K562 (cell line): ENCODE measurements around the gene REEP3. TPM values are rescaled to one million over a fixed set of nuclear protein-coding genes. Genes with fewer than 3 reads are reported as not detected.
A peak's percentile ranks its signal among the peaks of the same experiment; 100 is the strongest.

Source experiments
- ARID4B ChIP-seq: sonication (generic); formaldehyde crosslinking; IDR thresholded peaks from 2 replicates; pipeline ENCODE4 v1.8.0; 2022; ENCODE audit warnings: mild to moderate bottlenecking, missing genetic modification reagents
- ARNT ChIP-seq, 2 experiments: fragments of 450-650 bp; IDR thresholded peaks; 2 replicates each; pipeline ENCODE4 v1.6.1; 2016; ENCODE audit warnings: mild to moderate bottlenecking in 1 of 2
- FOXJ3 ChIP-seq: sonication (generic); formaldehyde crosslinking; IDR thresholded peaks from 2 replicates; pipeline ENCODE4 v1.4.0; 2020; ENCODE audit warnings: mild to moderate bottlenecking, missing genetic modification reagents
- HNRNPL ChIP-seq: fragments of 200-400 bp; formaldehyde crosslinking; IDR thresholded peaks from 2 replicates; pipeline ENCODE4 v1.6.1; 2017; ENCODE audit warnings: low read depth, mild to moderate bottlenecking, low read length
- IRF2 ChIP-seq: sonication (generic); formaldehyde crosslinking; IDR thresholded peaks from 2 replicates; pipeline ENCODE4 v1.8.1; 2022; ENCODE audit warnings: mild to moderate bottlenecking, missing genetic modification reagents
- NFIC ChIP-seq: fragments of 450-650 bp; IDR thresholded peaks from 2 replicates; pipeline ENCODE4 v1.6.1; 2017; ENCODE audit warnings: mild to moderate bottlenecking, inconsistent platforms
- POLR2AphosphoS5 ChIP-seq: IDR thresholded peaks from 2 replicates; pipeline ENCODE4 v1.6.1; 2011; ENCODE audit warnings: mild to moderate bottlenecking, low read depth, low read length, moderate library complexity; ENCODE audit not compliant: control insufficient read depth, insufficient read depth
- RBM22 ChIP-seq: fragments of 200-400 bp; formaldehyde crosslinking; IDR thresholded peaks from 2 replicates; pipeline ENCODE4 v1.6.1; 2018; ENCODE audit warnings: low read length, low read depth; ENCODE audit not compliant: poor library complexity, severe bottlenecking
- SAP30 ChIP-seq: fragments of 200-600 bp; sonication (generic); IDR thresholded peaks from 2 replicates; pipeline ENCODE4 v1.6.1; 2012; ENCODE audit warnings: borderline replicate concordance, low read depth, mild to moderate bottlenecking, moderate library complexity, low read length, control low read depth, inconsistent platforms; ENCODE audit not compliant: insufficient read depth, poor library complexity, severe bottlenecking
- TBL1XR1 ChIP-seq, 2 experiments: IDR thresholded peaks; 2 replicates each; pipeline ENCODE4 v1.6.1; 2012; ENCODE audit warnings: improper control_type of control experiment in 2 of 2, low read length in 2 of 2, mild to moderate bottlenecking in 1 of 2
- TCF7 ChIP-seq: sonication (generic); IDR thresholded peaks from 2 replicates; pipeline ENCODE4 v1.6.1; 2016; ENCODE audit warnings: antibody characterized with exemption, borderline replicate concordance
- YY1 ChIP-seq, 3 experiments: IDR thresholded peaks; 2 replicates each; pipeline ENCODE4 v1.6.1; 2011; ENCODE audit warnings: low read length in 2 of 3, mild to moderate bottlenecking in 2 of 3, moderate library complexity in 2 of 3, borderline replicate concordance in 1 of 3, control low read depth in 1 of 3, low read depth in 1 of 3; ENCODE audit not compliant: insufficient read depth in 3 of 3, insufficient replicate concordance in 2 of 3, control insufficient read depth in 1 of 3, insufficient read length in 1 of 3; ENCODE audit errors: extremely low read depth in 1 of 3
- ZNF239 ChIP-seq: fragments of 250-450 bp; sonication (Bioruptor Pico); IDR thresholded peaks from 2 replicates; pipeline ENCODE4 v1.4.0; 2020; ENCODE audit warnings: mild to moderate bottlenecking
- polyA plus RNA-seq, 8 experiments: library from polyadenylated mRNA; depleted of rRNA in 4 of 8; stranded (reverse) in 5 of 8; unstranded in 3 of 8; fragments of >200 nt; fragmentation: Nextera tagmentation in 2 of 8; fragmentation: Illumina TruSeq in 1 of 8; extraction: Ambion mirVana in 2 of 8; extraction: Trizol in 1 of 8; gene quantifications; 2 replicates each; pipeline versions ENCODE4 v1.2.1 to v1.2.3, GENCODE V29; 2011 to 2014; ENCODE audit warnings: inconsistent platforms in 1 of 8, missing spikeins in 1 of 8
- total RNA-seq, 7 experiments: library from RNA; depleted of rRNA in 6 of 7; stranded (reverse); fragments of >200 nt in 6 of 7; fragmentation: Illumina TruSeq in 2 of 7; extraction: Trizol in 2 of 7; gene quantifications; 2 replicates each; pipeline versions ENCODE4 v1.2.1 to v1.2.3, GENCODE V29; 2011 to 2021; ENCODE audit warnings: low replicate concordance in 1 of 7
- TF ChIP-seq, protein P1 (sequence below), 2 experiments: fragments of 450-650 bp; conservative IDR thresholded peaks; 2 replicates each; pipeline ENCODE4 v1.6.1; 2017; ENCODE audit warnings: mild to moderate bottlenecking in 2 of 2, moderate library complexity in 2 of 2
- TF ChIP-seq, protein P2 (sequence below): sonication (generic); formaldehyde crosslinking; IDR thresholded peaks from 2 replicates; pipeline ENCODE4 v1.8.0; 2023; ENCODE audit warnings: mild to moderate bottlenecking, missing genetic modification reagents

REEP3 gene
- total and polyA plus RNA-seq, 9 of the 15 experiments (the other 6 are each of a cell fraction or from before 2014, with no cell fraction given): 3.4 to 13.4 (median 9.2) TPM

DNA sequence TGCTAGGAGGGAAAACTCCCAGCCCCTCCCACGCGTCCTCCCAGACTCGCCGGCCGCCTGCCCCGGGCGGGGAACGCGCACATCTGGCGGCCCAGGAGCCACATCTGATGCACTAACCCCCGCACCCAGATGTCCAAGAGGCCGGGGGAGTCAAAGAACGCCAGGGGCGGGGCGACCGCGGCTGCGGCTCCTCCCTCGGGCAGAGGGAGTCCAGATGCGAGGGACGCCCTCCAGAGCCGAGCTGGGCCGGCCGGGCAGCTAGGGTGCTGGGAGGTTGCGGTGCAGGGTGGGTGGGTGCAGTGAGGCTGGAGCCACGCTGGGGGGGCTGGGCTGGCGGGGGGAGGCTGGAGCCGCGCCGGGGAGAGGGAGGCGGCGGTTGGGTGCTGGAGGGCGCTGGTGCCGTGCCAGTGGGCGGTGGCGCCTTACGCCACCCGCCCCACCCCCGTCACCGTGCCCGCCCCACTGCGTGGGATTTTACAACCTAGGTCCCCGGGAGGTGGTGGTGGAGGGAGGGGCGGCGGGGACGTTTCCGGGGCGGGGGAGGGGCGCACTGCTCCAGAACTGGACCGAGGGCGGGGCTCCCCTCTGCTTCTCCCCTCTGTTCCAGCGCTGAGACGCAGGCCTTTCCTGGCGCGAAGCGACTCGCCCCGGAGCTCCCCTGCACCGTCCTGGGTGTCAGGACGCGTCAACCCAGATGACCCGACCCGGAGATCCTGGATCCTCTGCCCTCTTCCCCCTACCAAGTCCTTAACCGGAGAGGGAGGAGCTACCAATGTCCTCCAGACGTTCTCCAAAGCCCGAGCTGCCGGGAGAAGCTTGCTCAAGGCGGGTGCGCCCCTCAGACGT, 109.1 kb downstream of the REEP3 start (continued):
- TF ChIP-seq ARID4B (CRISPR knock-in tag) (peak; percentile 10; the same call in 1 of the 2 replicates), YY1 (IDR thresholded peaks at IDR 0.05; ENCODE audit: borderline replicate concordance in 1 of 3, control insufficient read depth in 1 of 3, extremely low read depth in 1 of 3, insufficient read depth in 3 of 3, insufficient read length in 1 of 3, insufficient replicate concordance in 2 of 3, low read depth in 1 of 3, low read length in 2 of 3) (peak in 2 of 3 experiments; percentile 32 to 42), TCF7 (no peak), HNRNPL (peak; percentile 67; the same call in 1 of the 2 replicates), POLR2AphosphoS5 (peak; percentile 90), RBM22 (peak; percentile 69), FOXJ3 (CRISPR knock-in tag) (no peak), ARNT (IDR thresholded peaks at IDR 0.05) (no peak), NFIC (peak; percentile 77), TBL1XR1 (IDR thresholded peaks at IDR 0.05; ENCODE audit: low read length in 2 of 2) (peak; percentile 22 to 54; a peak in 2 of 4 replicates), IRF2 (CRISPR knock-in tag) (no peak), SAP30 (peak; percentile 39), ZNF239 (CRISPR knock-in tag) (no peak)
- TF ChIP-seq, protein P1, sequence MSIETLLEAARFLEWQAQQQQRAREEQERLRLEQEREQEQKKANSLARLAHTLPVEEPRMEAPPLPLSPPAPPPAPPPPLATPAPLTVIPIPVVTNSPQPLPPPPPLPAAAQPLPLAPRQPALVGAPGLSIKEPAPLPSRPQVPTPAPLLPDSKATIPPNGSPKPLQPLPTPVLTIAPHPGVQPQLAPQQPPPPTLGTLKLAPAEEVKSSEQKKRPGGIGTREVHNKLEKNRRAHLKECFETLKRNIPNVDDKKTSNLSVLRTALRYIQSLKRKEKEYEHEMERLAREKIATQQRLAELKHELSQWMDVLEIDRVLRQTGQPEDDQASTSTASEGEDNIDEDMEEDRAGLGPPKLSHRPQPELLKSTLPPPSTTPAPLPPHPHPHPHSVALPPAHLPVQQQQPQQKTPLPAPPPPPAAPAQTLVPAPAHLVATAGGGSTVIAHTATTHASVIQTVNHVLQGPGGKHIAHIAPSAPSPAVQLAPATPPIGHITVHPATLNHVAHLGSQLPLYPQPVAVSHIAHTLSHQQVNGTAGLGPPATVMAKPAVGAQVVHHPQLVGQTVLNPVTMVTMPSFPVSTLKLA (conservative IDR thresholded peaks at IDR 0.05): peak in 1 of 2 experiments; percentile 79; a peak in 3 of 4 replicates
- TF ChIP-seq, protein P2, sequence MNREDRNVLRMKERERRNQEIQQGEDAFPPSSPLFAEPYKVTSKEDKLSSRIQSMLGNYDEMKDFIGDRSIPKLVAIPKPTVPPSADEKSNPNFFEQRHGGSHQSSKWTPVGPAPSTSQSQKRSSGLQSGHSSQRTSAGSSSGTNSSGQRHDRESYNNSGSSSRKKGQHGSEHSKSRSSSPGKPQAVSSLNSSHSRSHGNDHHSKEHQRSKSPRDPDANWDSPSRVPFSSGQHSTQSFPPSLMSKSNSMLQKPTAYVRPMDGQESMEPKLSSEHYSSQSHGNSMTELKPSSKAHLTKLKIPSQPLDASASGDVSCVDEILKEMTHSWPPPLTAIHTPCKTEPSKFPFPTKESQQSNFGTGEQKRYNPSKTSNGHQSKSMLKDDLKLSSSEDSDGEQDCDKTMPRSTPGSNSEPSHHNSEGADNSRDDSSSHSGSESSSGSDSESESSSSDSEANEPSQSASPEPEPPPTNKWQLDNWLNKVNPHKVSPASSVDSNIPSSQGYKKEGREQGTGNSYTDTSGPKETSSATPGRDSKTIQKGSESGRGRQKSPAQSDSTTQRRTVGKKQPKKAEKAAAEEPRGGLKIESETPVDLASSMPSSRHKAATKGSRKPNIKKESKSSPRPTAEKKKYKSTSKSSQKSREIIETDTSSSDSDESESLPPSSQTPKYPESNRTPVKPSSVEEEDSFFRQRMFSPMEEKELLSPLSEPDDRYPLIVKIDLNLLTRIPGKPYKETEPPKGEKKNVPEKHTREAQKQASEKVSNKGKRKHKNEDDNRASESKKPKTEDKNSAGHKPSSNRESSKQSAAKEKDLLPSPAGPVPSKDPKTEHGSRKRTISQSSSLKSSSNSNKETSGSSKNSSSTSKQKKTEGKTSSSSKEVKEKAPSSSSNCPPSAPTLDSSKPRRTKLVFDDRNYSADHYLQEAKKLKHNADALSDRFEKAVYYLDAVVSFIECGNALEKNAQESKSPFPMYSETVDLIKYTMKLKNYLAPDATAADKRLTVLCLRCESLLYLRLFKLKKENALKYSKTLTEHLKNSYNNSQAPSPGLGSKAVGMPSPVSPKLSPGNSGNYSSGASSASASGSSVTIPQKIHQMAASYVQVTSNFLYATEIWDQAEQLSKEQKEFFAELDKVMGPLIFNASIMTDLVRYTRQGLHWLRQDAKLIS (CRISPR knock-in tag): peak; percentile 30; the same call in 1 of the 2 replicates
